SJCRH30 (cell line): ENCODE data around the gene RAPSN. TPM values are rescaled to one million over a fixed set of nuclear protein-coding genes. Genes with fewer than 3 reads are reported as not detected.
A peak's percentile ranks its signal among the peaks of the same experiment; 100 is the strongest.

ENCODE experiments used
- DNase-seq, 2 experiments: peaks; one replicate each; pipeline ENCODE4 v3.0.0-alpha.2; 2015 to 2020
- H3K27ac ChIP-seq: fragments of 250-450 bp; sonication (Bioruptor Pico); 2 replicates; pipeline ENCODE4 v1.5.1; 2020; ENCODE audit warnings: mild to moderate bottlenecking, moderate library complexity
- H3K27me3 ChIP-seq: fragments of 250-450 bp; sonication (Bioruptor Pico); 2 replicates; pipeline ENCODE4 v1.5.1; 2020; ENCODE audit warnings: mild to moderate bottlenecking, moderate library complexity
- H3K36me3 ChIP-seq: fragments of 250-450 bp; sonication (Bioruptor Pico); 2 replicates; pipeline ENCODE4 v1.5.1; 2020; ENCODE audit warnings: mild to moderate bottlenecking, moderate library complexity
- H3K4me1 ChIP-seq: fragments of 250-450 bp; sonication (Bioruptor Pico); 2 replicates; pipeline ENCODE4 v1.5.1; 2020; ENCODE audit warnings: mild to moderate bottlenecking, moderate library complexity
- H3K4me3 ChIP-seq: fragments of 250-450 bp; sonication (Bioruptor Pico); 2 replicates; pipeline ENCODE4 v1.5.1; 2020; ENCODE audit warnings: mild to moderate bottlenecking, moderate library complexity
- H3K9me3 ChIP-seq: fragments of 250-450 bp; sonication (Bioruptor Pico); replicated peaks from 2 replicates; pipeline ENCODE4 v1.5.1; 2020; ENCODE audit warnings: mild to moderate bottlenecking, moderate library complexity
- total RNA-seq: library from RNA; depleted of rRNA; stranded (reverse); fragments of >200 nt; shearing (Covaris generic); gene quantifications from 2 replicates; pipeline ENCODE4 v1.2.3, GENCODE V29; 2014

The RAPSN gene
- total RNA-seq, 1 experiment from 2014 or later: 91.3 TPM

GRCh38 chr11:47395223-47396048, 53.5 kb downstream of the RAPSN start:
- H3K9me3 ChIP-seq: no peaks in the 10 kb centered on the region
- no peak for DNase-seq
- H3K27ac ChIP-seq: no peak overlapping the region
- no peaks in the 10 kb centered on the region for H3K27me3 ChIP-seq
- H3K4me1 ChIP-seq: peaks cover 12% of the 10 kb centered on the region; the same call in 1 of the 2 replicates
- no peak overlapping the region for H3K4me3 ChIP-seq
- no peaks in the 10 kb centered on the region for H3K36me3 ChIP-seq

- Histone ChIP-seq H3K4me3 (no peak overlapping the region), H3K9me3 (no peaks in the 10 kb centered on the region), H3K27me3 (no peaks in the 10 kb centered on the region), H3K4me1 (peaks cover 8% of the 10 kb centered on the region; the same call in 1 of the 2 replicates), H3K27ac (no peak overlapping the region), H3K36me3 (no peaks in the 10 kb centered on the region)
- DNase-seq: no peak
These were observed 54.4 kb downstream of the RAPSN start for GRCh38 chr11:47394322-47395222.

- no peak for DNase-seq
- no peak overlapping the region for H3K4me3 ChIP-seq
- no peaks in the 10 kb centered on the region for H3K9me3 ChIP-seq
- no peak overlapping the region for H3K27ac ChIP-seq
- H3K4me1 ChIP-seq: peaks cover 7% of the 10 kb centered on the region; the same call in 1 of the 2 replicates
- no peaks in the 10 kb centered on the region for H3K27me3 ChIP-seq
- no peaks in the 10 kb centered on the region for H3K36me3 ChIP-seq
These were observed 55.0 kb downstream of the RAPSN start for GRCh38 chr11:47394050-47394321.

DNA sequence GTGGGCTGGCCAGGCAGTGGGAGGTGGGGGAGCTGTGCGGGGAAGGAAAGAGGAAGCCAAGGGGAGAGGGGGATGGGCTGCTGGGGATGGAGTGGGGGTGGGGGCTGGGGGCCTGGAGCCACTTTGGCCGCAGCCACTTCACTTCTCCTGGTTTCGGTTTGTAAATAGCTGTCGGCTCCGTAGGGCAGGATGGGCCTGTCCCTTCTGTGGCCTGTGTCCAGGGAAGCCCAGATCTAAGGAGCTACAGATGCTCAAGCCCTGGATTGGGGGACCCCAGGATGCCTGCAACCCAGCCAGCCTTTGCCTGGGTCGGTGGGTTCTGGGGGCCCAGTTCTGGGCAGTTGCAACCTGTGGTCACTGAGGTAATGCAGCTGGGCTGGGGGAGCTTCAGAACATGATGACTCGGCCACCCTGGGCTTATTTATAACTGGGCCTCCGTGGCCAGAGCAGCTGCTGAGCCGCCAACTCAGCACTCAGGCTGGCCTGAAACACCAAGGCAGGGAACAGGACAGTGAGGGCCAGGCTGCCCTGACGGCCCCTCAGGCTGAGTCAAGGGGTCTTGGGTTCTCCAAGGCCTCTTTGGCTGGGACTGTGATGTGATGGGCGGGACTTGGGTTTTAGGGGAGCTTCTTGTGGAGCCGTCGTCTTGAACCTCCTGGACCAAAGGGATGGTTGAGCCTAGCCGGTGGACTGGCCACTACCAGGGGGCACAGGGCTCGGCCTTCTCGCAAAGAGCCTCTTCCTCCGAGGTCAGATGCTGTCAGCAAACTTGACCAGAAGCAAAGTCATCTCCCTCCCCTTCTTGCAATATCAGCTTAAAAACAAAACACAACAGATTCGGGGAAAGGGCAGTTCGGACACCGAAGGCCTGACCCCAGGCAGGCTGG, 55.5 kb downstream of the RAPSN start:
- no peak overlapping the region for H3K27ac ChIP-seq
- no peaks in the 10 kb centered on the region for H3K27me3 ChIP-seq
- peaks cover 7% of the 10 kb centered on the region; the same call in 1 of the 2 replicates for H3K4me1 ChIP-seq
- DNase-seq: peak in 1 of 2 experiments; percentile 34
- no peak overlapping the region for H3K4me3 ChIP-seq
- no peaks in the 10 kb centered on the region for H3K9me3 ChIP-seq
- H3K36me3 ChIP-seq: no peaks in the 10 kb centered on the region

- Histone ChIP-seq H3K4me3 (no peak overlapping the region), H3K27me3 (no peaks in the 10 kb centered on the region), H3K9me3 (no peaks in the 10 kb centered on the region), H3K27ac (no peak overlapping the region), H3K36me3 (no peaks in the 10 kb centered on the region), H3K4me1 (peaks cover 7% of the 10 kb centered on the region; the same call in 1 of the 2 replicates)
- DNase-seq: no peak
These were observed 56.3 kb downstream of the RAPSN start for GRCh38 chr11:47392546-47393162.

DNA sequence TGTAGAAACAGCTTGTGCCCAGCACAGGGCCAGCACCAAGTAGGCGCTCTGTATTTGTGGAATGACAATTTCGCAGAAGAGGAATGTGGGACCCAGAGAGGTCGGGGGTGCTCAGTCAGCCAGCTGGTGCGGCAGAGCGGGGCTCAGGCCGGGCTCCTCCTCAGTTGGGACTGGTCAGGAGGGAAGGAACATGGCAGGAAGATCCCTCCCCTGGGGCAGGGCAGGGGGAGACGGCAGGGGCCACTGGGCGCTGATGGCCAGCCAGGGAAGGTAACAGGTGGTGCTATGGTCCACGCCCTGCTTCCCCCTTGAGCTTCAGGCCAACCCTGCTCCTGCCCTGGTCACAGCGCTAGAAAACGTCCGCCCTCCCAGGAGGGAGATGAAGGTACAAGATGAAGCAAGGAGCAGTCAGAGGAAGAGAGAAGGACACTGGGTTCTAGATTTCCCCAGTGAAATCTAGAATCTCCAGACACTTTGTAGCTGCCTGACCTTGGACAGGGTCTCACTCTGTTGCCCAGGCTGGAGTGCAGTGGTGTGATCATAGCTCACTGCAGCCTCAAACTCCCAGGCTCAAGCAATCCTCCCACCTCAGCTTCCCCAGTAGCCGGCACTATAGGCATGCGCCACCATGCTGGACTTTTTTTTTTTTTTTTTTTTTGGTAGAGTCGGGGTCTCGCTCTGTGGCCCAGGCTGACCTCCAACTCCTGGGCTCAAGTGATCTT, 57.1 kb downstream of the RAPSN start:
- Histone ChIP-seq H3K9me3 (no peaks in the 10 kb centered on the region), H3K4me1 (peaks cover 7% of the 10 kb centered on the region; the same call in 1 of the 2 replicates), H3K27me3 (no peaks in the 10 kb centered on the region), H3K27ac (no peak overlapping the region), H3K36me3 (no peaks in the 10 kb centered on the region), H3K4me3 (no peak overlapping the region)
- DNase-seq: no peak

DNA sequence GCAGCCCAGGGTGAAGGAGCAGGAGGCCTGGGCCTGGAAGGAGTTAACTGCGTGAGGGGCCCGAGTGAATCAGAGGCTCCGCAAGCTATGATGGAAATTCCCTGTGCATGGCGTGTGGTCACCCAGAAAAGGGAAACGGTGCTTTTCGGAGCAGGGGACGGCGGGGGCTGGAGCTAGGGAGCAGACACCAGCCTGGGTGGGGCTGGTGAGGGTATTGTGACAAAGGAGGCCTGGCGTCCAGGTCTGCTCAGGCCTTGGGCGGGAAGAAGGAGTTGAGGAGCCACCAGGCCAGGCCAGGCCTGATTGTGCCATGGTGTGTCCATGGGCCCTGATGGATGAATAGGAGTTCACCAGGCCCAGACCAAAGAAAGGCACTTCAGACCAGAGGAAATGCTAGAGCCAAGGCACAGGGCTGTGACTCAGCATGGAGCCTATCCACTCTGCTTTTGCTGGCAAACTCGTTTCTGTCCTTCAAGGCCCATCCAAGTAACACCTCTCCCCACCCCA, 57.8 kb downstream of the RAPSN start:
- H3K9me3 ChIP-seq: no peaks in the 10 kb centered on the region
- peaks cover 7% of the 10 kb centered on the region; the same call in 1 of the 2 replicates for H3K4me1 ChIP-seq
- no peak overlapping the region for H3K4me3 ChIP-seq
- no peak overlapping the region for H3K27ac ChIP-seq
- H3K36me3 ChIP-seq: no peaks in the 10 kb centered on the region
- H3K27me3 ChIP-seq: no peaks in the 10 kb centered on the region
- no peak for DNase-seq

- no peak for DNase-seq
- Histone ChIP-seq H3K27ac (no peak overlapping the region), H3K36me3 (no peaks in the 10 kb centered on the region), H3K4me3 (no peak overlapping the region), H3K4me1 (peaks cover 7% of the 10 kb centered on the region; the same call in 1 of the 2 replicates), H3K9me3 (no peaks in the 10 kb centered on the region), H3K27me3 (no peaks in the 10 kb centered on the region)
These were observed 58.5 kb downstream of the RAPSN start for GRCh38 chr11:47390422-47390760.

- DNase-seq: no peak
- Histone ChIP-seq H3K4me1 (peaks cover 7% of the 10 kb centered on the region; the same call in 1 of the 2 replicates), H3K36me3 (no peaks in the 10 kb centered on the region), H3K27me3 (no peaks in the 10 kb centered on the region), H3K27ac (no peak overlapping the region), H3K9me3 (no peaks in the 10 kb centered on the region), H3K4me3 (no peak overlapping the region)
These were observed 59.1 kb downstream of the RAPSN start for GRCh38 chr11:47389577-47390421.

GRCh38 chr11:47388697-47389576, 60.0 kb downstream of the RAPSN start:
- Histone ChIP-seq H3K36me3 (no peaks in the 10 kb centered on the region), H3K4me3 (no peak overlapping the region), H3K9me3 (no peaks in the 10 kb centered on the region), H3K4me1 (peaks cover 4% of the 10 kb centered on the region; the same call in 1 of the 2 replicates), H3K27me3 (no peaks in the 10 kb centered on the region), H3K27ac (no peak overlapping the region)
- DNase-seq: no peak

GRCh38 chr11:47387944-47388696, 60.8 kb downstream of the RAPSN start:
- Histone ChIP-seq H3K9me3 (no peaks in the 10 kb centered on the region), H3K4me1 (no peaks in the 10 kb centered on the region), H3K27me3 (no peaks in the 10 kb centered on the region), H3K4me3 (no peak overlapping the region), H3K27ac (no peak overlapping the region), H3K36me3 (no peaks in the 10 kb centered on the region)
- no peak for DNase-seq
